Measurements from ENCODE around the gene PELI2. TPM values are rescaled to one million over a fixed set of nuclear protein-coding genes. Genes with fewer than 3 reads are reported as not detected.

PELI2 gene
- total RNA-seq, 1 experiment from 2014 or later: 10.0 TPM

GRCh38 chr14:56195704-56196103 lies 77.5 kb downstream of the PELI2 start:
- Histone ChIP-seq H3K4me2 (no peak overlapping the region), H3K9me3 (ENCODE audit: insufficient read depth, low read depth) (no peaks in the 10 kb centered on the region), H3K27ac (no peak overlapping the region), H3K4me1 (replicated peaks; ENCODE audit: insufficient read depth) (no peaks in the 10 kb centered on the region), H2AFZ (no peak overlapping the region), H3F3A (ENCODE audit: insufficient read depth, low read depth) (no peaks in the 10 kb centered on the region), H3K27me3 (ENCODE audit: insufficient read depth, low read depth) (no peaks in the 10 kb centered on the region), H3K36me3 (ENCODE audit: low read depth) (no peaks in the 10 kb centered on the region), H3K9me2 (ENCODE audit: insufficient read depth) (no peaks in the 10 kb centered on the region), H4K20me1 (ENCODE audit: insufficient read depth) (no peaks in the 10 kb centered on the region; the same call in 1 of the 2 replicates), H3K4me3 (no peak overlapping the region), H3K79me2 (ENCODE audit: low read depth) (no peaks in the 10 kb centered on the region)
- no TSS peak for BruUV-seq (replicated peaks)
- no peak for TF ChIP-seq EZH2 (IDR thresholded peaks at IDR 0.05; ENCODE audit: low read depth)
- POLR2A ChIA-PET (ENCODE audit: unreplicated experiment): no interaction called here
- intact Hi-C loops (cut with micrococcal nuclease; ENCODE audit: unreplicated experiment): no loop called here
- DNase-seq: no peak
- CTCF ChIA-PET: no interaction called here

- H3K4me3 ChIP-seq: no peak overlapping the region
- H3K27me3 ChIP-seq (ENCODE audit: insufficient read depth, low read depth): no peaks in the 10 kb centered on the region
- TF ChIP-seq EZH2 (IDR thresholded peaks at IDR 0.05; ENCODE audit: low read depth): no peak
- TF ChIP-seq CTCF (conservative IDR thresholded peaks at IDR 0.05): no peak
- H3K36me3 ChIP-seq (ENCODE audit: low read depth): no peaks in the 10 kb centered on the region
- DNase-seq: no peak
- no peaks in the 10 kb centered on the region for H3K4me1 ChIP-seq (replicated peaks; ENCODE audit: insufficient read depth)
- ChIA-PET CTCF (no interaction called here), POLR2A (ENCODE audit: unreplicated experiment) (no interaction called here)
- no peak overlapping the region for H3K4me2 ChIP-seq
- H3K9me2 ChIP-seq (ENCODE audit: insufficient read depth): no peaks in the 10 kb centered on the region
- no peaks in the 10 kb centered on the region for H3K9me3 ChIP-seq (ENCODE audit: insufficient read depth, low read depth)
- no peak overlapping the region for H2AFZ ChIP-seq
- no peaks in the 10 kb centered on the region for H3F3A ChIP-seq (ENCODE audit: insufficient read depth, low read depth)
- H3K27ac ChIP-seq: no peak overlapping the region
- BruUV-seq (replicated peaks): no TSS peak
- intact Hi-C loops (cut with micrococcal nuclease; ENCODE audit: unreplicated experiment): no loop called here
- H4K20me1 ChIP-seq (ENCODE audit: insufficient read depth): no peaks in the 10 kb centered on the region; the same call in 1 of the 2 replicates
- no peaks in the 10 kb centered on the region for H3K79me2 ChIP-seq (ENCODE audit: low read depth)
Measured at GRCh38 chr14:56196274-56196673, 78.1 kb downstream of the PELI2 start.

GRCh38 chr14:56197150-56197549 lies 78.9 kb downstream of the PELI2 start:
- no peaks in the 10 kb centered on the region for H3K36me3 ChIP-seq (ENCODE audit: low read depth)
- DNase-seq: no peak
- no peaks in the 10 kb centered on the region for H3K27me3 ChIP-seq (ENCODE audit: insufficient read depth, low read depth)
- POLR2A ChIA-PET (ENCODE audit: unreplicated experiment): no interaction called here
- CTCF ChIA-PET: no interaction called here
- BruUV-seq (replicated peaks): no TSS peak
- intact Hi-C loops (cut with micrococcal nuclease; ENCODE audit: unreplicated experiment): no loop called here
- TF ChIP-seq CTCF (conservative IDR thresholded peaks at IDR 0.05) (no peak), EZH2 (IDR thresholded peaks at IDR 0.05; ENCODE audit: low read depth) (no peak)
- H3K4me2 ChIP-seq: no peak overlapping the region
- no peaks in the 10 kb centered on the region for H3K9me2 ChIP-seq (ENCODE audit: insufficient read depth)
- H3K79me2 ChIP-seq (ENCODE audit: low read depth): no peaks in the 10 kb centered on the region
- no peak overlapping the region for H2AFZ ChIP-seq
- H3K27ac ChIP-seq: no peak overlapping the region
- H3F3A ChIP-seq (ENCODE audit: insufficient read depth, low read depth): no peaks in the 10 kb centered on the region
- H3K9me3 ChIP-seq (ENCODE audit: insufficient read depth, low read depth): no peaks in the 10 kb centered on the region
- H4K20me1 ChIP-seq (ENCODE audit: insufficient read depth): no peaks in the 10 kb centered on the region; the same call in 1 of the 2 replicates
- H3K4me3 ChIP-seq: no peak overlapping the region
- H3K4me1 ChIP-seq (replicated peaks; ENCODE audit: insufficient read depth): no peaks in the 10 kb centered on the region

- Histone ChIP-seq H3K9me3 (ENCODE audit: insufficient read depth, low read depth) (no peaks in the 10 kb centered on the region), H2AFZ (no peak overlapping the region), H3K4me2 (no peak overlapping the region), H3K27me3 (ENCODE audit: insufficient read depth, low read depth) (no peaks in the 10 kb centered on the region), H3K4me3 (no peak overlapping the region), H3K4me1 (replicated peaks; ENCODE audit: insufficient read depth) (no peaks in the 10 kb centered on the region), H3F3A (ENCODE audit: insufficient read depth, low read depth) (no peaks in the 10 kb centered on the region), H3K36me3 (ENCODE audit: low read depth) (no peaks in the 10 kb centered on the region), H3K79me2 (ENCODE audit: low read depth) (no peaks in the 10 kb centered on the region), H3K9me2 (ENCODE audit: insufficient read depth) (no peaks in the 10 kb centered on the region), H4K20me1 (ENCODE audit: insufficient read depth) (no peaks in the 10 kb centered on the region; the same call in 1 of the 2 replicates), H3K27ac (no peak overlapping the region)
- CTCF ChIA-PET: no interaction called here
- no TSS peak for BruUV-seq (replicated peaks)
- TF ChIP-seq EZH2 (IDR thresholded peaks at IDR 0.05; ENCODE audit: low read depth) (no peak), CTCF (conservative IDR thresholded peaks at IDR 0.05) (no peak)
- POLR2A ChIA-PET (ENCODE audit: unreplicated experiment): no interaction called here
- DNase-seq: no peak
- intact Hi-C loops (cut with micrococcal nuclease; ENCODE audit: unreplicated experiment): no loop called here
Measured at GRCh38 chr14:56198438-56198837, 80.2 kb downstream of the PELI2 start.

Measured in PC-9 (cell line).